Mesangial cell (primary cell): ENCODE measurements around the gene SMR3B. TPM values are rescaled to one million over a fixed set of nuclear protein-coding genes. Genes with fewer than 3 reads are reported as not detected.

ENCODE experiments used
- total RNA-seq: library from RNA; depleted of rRNA; stranded (reverse); fragments of >200 nt; gene quantifications from 2 replicates; pipeline ENCODE4 v1.2.3, GENCODE V29; 2015

The SMR3B gene
- not detected in 2 replicates for total RNA-seq

DNA sequence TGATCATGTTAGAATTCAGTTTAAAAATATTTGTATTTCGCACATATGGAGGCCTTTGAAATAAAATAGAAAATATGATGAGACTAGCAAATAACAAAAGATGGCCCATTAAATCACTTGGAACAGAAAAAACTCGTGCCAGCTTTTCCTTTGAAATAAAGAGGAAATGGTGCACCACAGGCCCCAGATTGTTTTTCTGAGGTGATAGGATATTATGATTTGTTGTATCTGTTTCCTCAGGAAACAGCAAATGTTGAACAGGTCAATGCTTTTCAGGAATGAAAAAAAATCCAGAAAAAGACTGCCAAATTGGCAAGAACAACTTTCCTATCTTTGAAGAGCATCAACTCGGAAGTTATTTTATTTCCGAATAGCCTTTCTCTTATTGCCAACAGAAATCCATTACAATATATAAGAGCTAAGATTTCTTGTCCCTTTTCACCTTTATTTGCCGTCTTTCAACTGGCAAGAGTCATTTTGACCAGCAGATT, at the start of gene SMR3B:
SMR3B (plus strand) TSS at position 441 of the 491 bp plus-strand sequence. CDS start 1,380 bp downstream, outside the sequence.

GRCh38 chr4:70334681-70335080, 48.2 kb upstream of the SMR3B start, which contains the start of gene CABS1:
CABS1 (plus strand) TSS chr4:70334981; CDS start chr4:70335040, 59 bp downstream.

DNA sequence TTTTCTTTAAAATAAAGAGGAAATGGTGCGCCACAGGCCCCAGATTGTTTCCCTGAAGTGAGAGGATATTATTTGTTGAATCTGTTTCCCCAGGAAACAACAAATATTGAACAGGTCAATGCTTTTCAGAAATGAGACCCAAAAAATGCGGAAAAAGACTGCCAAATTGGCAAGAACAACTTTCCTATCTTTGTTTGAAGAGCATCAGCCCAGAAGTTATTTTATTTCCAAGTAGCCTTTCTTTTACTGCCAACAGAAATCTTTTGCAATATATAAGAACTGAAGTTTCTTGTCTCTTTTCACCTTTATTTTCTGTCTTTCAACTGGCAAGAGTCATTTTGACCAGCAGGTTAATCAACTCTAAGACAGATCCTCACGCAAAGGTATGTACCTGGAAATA, 22.5 kb upstream of the SMR3B start, which contains the start of gene SMR3A:
SMR3A (plus strand) TSS at position 301 of the 400 bp plus-strand sequence. CDS start 1,356 bp downstream, outside the sequence.

GRCh38 chr4:70397580-70397979, 14.6 kb downstream of the SMR3B start, which contains the start of gene OPRPN:
OPRPN (plus strand) TSS chr4:70397940; CDS start chr4:70399286, 1,346 bp downstream.

Other genes starting within 250 kb of the SMR3B start
- not detected in 2 replicates for gene PRR27, start 228.9 kb upstream of the SMR3B start, total RNA-seq
- gene ODAM, start 187.4 kb upstream of the SMR3B start, total RNA-seq, result not detected in 2 replicates
- gene FDCSP, start 157.0 kb upstream of the SMR3B start, total RNA-seq, result not detected in 2 replicates
- not detected in 2 replicates for gene CSN3, start 140.5 kb upstream of the SMR3B start, total RNA-seq
- gene CABS1, start 48.1 kb upstream of the SMR3B start, total RNA-seq, result not detected in 2 replicates
- not detected in 2 replicates for gene SMR3A, start 22.4 kb upstream of the SMR3B start, total RNA-seq
- not detected in 2 replicates for gene OPRPN, start 14.8 kb downstream of the SMR3B start, total RNA-seq
- not detected in 2 replicates for gene MUC7, start 89.1 kb downstream of the SMR3B start, total RNA-seq
- not detected in 2 replicates for gene AMTN, start 135.4 kb downstream of the SMR3B start, total RNA-seq
- not detected in 2 replicates for gene AMBN, start 209.1 kb downstream of the SMR3B start, total RNA-seq
- 0.89 TPM in 1 of 2 replicates, not detected in the other for gene ENAM, start 245.6 kb downstream of the SMR3B start, total RNA-seq